Measurements from ENCODE around the gene ARHGAP11A.
"Not testable (repeated sequence)": the region's sequence is repeated elsewhere in the genome, so short reads cannot be mapped to it uniquely, and the experiment has no call there.

The ARHGAP11A gene, protein sequence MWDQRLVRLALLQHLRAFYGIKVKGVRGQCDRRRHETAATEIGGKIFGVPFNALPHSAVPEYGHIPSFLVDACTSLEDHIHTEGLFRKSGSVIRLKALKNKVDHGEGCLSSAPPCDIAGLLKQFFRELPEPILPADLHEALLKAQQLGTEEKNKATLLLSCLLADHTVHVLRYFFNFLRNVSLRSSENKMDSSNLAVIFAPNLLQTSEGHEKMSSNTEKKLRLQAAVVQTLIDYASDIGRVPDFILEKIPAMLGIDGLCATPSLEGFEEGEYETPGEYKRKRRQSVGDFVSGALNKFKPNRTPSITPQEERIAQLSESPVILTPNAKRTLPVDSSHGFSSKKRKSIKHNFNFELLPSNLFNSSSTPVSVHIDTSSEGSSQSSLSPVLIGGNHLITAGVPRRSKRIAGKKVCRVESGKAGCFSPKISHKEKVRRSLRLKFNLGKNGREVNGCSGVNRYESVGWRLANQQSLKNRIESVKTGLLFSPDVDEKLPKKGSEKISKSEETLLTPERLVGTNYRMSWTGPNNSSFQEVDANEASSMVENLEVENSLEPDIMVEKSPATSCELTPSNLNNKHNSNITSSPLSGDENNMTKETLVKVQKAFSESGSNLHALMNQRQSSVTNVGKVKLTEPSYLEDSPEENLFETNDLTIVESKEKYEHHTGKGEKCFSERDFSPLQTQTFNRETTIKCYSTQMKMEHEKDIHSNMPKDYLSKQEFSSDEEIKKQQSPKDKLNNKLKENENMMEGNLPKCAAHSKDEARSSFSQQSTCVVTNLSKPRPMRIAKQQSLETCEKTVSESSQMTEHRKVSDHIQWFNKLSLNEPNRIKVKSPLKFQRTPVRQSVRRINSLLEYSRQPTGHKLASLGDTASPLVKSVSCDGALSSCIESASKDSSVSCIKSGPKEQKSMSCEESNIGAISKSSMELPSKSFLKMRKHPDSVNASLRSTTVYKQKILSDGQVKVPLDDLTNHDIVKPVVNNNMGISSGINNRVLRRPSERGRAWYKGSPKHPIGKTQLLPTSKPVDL

DNA sequence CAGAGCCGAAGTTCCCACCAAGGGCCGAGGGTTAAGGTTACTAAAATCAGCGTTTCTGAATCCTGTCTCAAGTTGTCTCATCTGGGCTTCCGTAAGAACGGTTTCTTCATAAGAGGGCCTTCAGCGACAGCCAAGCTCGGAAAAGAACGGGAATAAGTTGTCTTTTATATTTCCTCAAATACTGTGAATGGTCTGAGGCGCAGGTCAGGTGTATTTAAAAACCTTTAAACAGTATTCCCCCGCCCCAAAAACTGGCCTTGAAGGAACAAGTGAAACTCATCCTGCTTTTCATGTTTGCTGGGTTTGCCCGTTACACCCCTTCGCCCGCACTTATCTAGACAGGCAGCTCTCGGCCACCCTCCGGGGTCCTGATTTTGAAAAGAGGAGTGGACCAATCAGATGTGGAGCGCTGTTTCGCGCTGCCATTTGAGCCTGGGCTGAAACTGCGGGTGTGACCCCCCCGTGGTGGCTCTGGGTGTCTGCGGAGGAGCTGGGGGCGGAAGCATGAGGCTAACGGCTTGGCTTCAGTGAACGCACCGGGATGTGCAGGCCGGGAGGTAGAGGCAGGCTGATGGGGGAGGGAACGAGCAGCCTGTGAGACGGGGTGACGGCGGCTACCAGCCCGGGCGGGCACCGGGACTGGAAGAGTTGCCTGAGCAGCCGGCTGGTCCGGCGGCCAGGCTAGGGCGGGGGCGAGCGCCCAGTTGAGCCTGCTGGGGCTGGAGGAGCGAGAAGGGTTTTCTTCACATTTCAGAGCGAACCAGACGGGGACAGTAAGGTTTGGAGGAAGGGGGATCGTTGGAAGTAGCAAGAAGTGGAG, at the start of gene ARHGAP11A:
TSS of gene ARHGAP11A (plus strand) at position 454 of the 820 bp plus-strand sequence. CDS start 708 bp downstream, outside the sequence.
- peak; percentile 69 to 74 for DNase-seq (ENCODE audit: low read depth in 2 of 2)

DNA sequence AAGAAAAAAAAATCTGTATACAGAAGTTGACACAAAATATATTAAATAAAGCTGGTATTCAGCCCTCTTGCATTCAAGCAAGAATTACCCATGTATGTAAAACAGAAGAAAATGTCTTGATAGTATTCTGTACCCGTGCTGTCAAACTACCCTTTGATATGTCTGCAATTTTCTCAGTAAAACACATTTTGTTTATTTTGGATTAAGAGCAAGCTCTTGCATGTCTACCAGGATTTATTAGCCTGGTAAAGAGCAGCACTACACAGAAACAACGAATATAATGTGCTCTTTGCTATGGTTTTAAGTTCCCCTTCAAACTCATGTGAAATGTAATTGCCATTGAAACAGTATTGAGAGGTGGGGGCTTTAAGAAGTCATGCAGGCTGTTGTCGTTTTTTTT, 46.3 kb upstream of the ARHGAP11A start:
- DNase-seq (ENCODE audit: low read depth in 2 of 2) = not testable (repeated sequence)

DNA sequence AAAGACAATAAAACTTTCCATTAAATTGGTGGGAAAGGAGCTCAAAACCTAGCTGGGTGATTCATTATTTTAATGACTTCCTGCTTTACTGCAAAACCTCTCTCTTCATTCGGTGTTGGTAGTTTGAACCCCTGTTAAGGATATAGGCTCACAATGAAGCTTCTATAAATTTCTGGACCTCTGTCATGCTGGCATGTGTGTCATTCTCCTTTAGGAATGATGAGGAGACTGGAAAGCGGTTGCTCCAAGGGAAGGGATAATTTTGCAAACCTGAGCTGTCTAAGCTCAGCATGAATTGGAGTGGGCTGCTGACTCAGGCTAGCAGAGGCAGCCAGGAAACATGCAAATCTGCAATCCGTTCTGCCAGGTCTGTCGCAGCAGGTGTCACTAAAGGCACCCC, 36.8 kb upstream of the ARHGAP11A start:
- not testable (repeated sequence) for DNase-seq (ENCODE audit: low read depth in 2 of 2)

DNA sequence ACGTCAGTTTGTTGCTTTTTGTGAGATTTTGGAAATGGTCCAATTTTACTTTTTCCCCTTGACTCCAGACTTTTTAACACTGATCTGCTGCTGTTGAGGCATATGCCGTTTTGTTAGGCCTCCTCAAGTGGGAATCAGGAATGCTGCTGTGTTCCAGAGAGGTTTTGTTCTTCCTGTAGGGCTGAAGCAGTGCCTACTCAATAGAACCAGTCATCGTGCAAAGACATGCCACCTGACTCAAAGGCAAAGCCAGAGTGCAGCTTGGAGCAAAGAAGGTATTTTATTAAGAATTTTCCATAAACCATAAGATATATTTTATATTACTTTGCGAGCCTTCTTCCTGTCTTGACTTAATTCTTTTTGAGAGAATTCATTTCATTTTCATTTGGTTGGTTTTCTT, 29.5 kb upstream of the ARHGAP11A start:
- not testable (repeated sequence) for DNase-seq (ENCODE audit: low read depth in 2 of 2)

DNA sequence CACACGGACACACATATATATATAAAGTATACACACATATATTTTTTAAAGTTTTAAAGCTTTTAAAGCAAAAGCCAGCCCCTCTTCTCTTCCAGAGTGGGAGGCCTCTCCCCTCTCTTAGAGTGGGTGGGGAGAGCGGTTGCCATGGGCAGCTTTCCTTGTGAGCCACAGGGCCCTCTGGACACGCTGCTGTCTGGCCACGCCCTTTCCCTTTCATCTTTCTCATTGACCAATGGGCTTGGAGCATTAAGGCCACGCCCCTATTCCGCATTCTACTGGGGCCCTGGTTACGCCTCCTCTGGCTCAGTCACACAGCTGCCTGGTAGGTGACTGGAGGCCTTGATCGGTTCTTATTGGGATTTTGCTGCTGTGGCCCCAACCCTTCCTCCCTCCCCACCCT, 22.2 kb upstream of the ARHGAP11A start, which contains the start of gene GOLGA8N:
TSS of gene GOLGA8N (plus strand) at position 306 of the 400 bp plus-strand sequence.
- DNase-seq (ENCODE audit: low read depth in 2 of 2) = not testable (repeated sequence)

DNA sequence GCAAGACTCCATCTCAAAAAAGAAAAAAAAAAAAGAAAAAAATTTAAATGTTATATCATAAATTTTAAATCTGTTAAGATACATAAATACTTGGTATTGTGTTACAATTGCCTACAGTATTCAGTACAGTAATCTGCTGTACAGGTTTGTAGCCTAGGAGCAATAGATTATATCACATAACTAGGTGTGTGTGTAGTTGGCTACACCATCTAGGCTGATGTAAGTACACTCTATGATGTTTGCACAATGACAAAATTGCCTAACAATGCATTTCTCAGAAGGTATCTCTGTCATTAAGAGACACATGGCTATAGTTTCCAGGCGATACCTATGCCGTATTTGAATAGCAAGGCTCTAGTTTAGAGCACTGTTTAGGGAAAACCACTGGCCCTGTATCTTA, 5.8 kb upstream of the ARHGAP11A start:
- not testable (repeated sequence) for DNase-seq (ENCODE audit: low read depth in 2 of 2)

DNA sequence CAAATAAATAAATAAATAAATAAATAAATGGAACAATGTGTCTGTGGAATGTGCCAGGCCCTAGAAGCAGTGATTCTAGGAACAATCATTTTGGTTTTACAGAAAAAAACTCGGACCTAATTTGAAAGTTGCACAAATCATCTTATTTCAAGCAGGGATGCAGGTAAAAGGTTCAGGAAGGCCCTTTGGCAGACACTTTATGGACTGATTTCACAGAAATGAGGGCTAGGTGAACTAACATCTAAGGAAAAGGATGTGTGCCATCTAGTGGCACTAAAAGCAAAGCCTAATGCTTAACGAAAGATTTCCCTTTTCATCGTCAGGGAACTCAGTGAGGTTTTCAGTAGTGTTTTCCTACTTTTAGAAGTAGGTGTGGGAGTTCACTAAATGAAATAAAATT, 4.6 kb upstream of the ARHGAP11A start:
- DNase-seq (ENCODE audit: low read depth in 2 of 2) = not testable (repeated sequence)

DNA sequence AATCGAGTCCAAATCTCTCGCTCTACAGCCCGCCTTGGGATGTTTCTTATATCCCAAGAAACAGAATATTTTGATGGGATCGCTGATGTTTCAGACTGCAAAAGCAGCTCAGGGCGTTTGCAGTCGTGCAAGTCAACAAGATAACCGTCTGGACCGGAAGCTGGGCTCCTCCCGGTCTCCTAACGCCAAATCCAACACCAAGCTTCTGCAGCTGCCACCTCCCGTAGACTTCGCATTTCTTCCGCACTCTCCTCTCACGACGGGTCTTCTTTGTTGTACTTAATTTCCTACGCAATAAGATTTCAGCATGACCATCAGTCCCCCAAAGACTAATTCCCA, 623 bp upstream of the ARHGAP11A start:
- DNase-seq (ENCODE audit: low read depth in 2 of 2) = not testable (repeated sequence)

DNA sequence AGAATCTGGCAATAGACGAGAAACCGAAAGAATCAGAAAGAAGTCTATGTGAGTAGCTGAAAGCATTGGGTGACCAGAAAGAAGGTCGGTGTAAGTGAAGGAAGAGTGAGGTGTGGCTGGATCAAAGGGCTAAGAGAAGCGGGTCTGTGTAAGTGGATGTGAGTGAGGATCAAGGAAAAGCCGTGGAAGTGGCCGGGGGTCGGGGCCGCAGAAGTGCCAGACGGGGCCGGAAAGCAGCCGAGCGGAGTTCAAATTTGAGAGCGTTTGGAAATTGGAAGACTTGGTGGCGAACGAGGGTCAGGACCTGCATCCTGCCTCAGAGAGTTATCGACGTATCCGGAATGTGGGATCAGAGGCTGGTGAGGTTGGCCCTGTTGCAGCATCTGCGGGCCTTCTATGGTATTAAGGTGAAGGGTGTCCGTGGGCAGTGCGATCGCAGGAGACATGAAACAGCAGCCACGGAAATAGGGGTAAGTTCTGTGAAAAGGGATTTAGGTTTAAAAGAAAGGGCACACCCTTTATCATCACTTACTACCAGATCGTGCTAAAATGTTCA, 645 bp downstream of the ARHGAP11A start:
- DNase-seq (ENCODE audit: low read depth in 2 of 2) = not testable (repeated sequence)

DNA sequence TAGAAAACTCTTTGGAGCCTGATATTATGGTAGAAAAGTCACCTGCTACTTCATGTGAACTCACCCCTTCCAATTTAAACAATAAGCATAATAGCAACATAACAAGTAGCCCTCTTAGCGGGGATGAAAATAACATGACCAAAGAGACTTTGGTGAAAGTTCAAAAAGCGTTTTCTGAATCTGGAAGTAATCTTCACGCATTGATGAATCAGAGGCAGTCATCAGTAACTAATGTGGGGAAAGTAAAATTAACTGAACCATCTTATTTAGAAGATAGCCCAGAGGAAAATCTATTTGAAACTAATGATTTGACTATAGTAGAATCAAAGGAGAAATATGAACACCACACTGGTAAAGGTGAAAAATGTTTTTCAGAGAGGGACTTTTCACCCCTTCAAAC, 21.1 kb downstream of the ARHGAP11A start:
- no peak for DNase-seq (ENCODE audit: low read depth in 2 of 2)

DNA sequence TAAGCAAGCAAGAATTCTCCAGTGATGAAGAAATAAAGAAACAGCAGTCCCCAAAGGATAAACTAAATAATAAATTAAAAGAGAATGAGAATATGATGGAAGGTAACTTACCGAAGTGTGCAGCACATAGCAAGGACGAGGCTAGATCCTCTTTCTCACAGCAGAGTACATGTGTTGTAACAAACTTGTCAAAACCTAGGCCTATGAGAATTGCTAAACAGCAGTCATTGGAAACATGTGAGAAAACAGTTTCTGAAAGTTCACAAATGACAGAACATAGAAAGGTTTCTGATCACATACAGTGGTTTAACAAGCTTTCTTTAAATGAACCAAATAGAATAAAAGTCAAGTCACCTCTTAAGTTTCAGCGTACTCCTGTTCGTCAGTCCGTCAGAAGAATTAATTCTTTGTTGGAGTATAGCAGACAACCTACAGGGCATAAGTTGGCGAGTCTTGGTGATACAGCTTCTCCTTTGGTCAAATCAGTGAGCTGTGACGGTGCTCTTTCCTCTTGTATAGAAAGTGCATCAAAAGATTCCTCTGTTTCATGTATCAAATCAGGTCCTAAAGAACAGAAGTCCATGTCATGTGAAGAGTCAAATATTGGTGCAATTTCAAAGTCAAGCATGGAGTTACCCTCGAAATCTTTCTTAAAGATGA, 21.7 kb downstream of the ARHGAP11A start:
- no peak for DNase-seq (ENCODE audit: low read depth in 2 of 2)

DNA sequence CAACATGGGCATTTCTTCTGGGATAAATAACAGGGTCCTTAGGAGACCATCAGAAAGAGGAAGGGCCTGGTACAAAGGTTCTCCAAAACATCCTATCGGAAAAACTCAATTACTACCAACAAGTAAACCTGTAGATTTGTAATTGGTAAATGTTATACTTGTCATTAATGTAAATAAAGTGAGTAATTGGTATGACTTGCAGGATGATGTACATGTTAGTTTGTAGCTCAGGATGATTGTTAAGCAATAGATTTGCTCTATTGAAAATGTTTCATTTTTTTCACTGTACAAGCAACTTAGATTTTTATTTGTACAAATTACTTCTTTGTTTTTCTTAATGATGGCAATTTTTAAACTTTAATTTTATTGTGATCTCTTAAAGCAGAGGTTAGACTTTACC, 22.4 kb downstream of the ARHGAP11A start:
- DNase-seq (ENCODE audit: low read depth in 2 of 2) = no peak

DNA sequence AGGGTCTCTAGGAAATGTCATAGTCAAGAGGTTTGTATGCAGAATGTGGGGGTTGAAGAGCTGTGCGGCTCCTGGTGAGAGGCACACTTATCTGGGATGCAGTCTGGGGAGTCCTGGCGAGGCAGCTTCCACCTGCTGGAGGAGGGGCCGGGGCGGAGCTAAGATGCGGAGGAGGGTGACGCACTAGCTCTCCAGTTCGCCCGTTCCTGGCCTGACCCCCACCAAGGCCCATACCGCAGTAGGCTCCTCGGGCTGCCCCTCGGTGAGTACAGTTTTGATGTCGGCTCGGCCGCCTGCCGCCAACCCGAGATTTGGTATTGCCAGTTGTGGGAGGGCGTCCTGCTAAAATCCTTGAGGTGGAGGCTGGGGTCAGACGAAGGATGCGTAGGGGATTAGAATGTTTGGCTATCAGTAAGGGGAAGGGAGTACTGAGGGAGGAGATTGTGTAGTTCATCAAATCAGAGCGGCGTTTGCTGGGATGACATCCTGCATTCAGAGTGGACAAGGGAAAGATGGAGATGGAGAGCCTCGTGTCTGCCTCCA, 26.3 kb downstream of the ARHGAP11A start, which contains the start of gene SCG5:
TSS of gene SCG5 (plus strand) at position 194 of the 543 bp plus-strand sequence. CDS start 1,883 bp downstream, outside the sequence.
- DNase-seq (ENCODE audit: low read depth in 2 of 2) = no peak

DNA sequence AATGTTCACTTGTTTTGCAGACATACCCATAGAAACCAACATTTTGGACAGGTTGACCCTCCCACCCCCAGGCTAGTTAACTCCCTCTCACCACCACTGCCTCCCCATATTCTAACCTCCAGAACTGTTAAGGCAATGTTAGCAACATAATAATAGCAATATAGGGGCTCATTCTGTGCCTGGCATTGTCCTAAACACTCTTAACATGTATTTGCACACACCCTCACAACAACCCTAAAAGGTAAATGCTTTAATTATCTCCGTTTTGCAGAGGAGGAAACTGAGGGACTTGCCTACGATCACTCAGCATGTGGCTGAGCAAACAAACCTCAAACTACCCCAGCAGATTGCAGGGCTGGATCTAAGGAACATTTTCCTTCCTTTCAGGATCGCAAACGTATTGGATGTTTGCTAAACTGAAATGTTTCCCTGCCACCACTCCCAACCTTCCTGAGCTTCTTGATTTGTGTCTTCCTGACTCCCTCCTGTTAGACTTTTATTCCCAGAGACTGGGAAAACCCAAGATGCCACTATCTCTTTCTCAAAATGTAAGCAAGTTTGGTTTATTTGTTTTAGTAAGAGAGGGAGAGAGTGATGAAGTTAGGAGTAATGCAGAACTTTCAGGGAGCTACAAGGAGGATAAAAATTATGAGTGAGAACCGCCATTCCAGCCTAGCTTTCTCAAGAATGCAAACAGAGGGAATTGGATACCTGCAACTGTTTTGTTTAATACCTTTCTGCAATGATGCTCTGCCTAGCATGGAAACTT, 27.5 kb downstream of the ARHGAP11A start:
- DNase-seq (ENCODE audit: low read depth in 2 of 2) = no peak

DNA sequence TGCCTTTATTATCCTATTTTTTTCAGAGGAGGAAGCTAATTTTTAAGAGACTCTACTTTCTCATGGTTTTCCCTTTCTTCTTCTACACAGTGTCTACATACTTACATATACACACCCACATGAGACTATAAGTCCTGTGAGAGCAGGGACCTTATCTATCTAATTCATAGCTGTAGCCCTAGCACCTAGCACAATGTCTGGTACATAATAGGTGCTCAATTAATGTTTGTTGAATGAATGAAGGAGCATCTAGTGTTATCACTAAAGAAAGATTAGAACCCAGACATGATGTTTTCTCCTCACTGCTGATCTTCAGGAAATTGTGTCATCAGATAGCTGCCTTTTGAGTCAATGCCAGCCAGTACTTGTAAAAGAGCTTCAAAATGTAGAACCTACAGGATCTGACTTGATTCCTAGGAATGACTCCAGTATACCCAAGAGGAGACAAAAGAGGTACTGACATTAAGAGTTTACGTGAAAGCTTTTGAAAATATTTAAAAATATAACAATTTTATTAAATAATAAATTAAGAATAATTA, 28.7 kb downstream of the ARHGAP11A start:
- no peak for DNase-seq (ENCODE audit: low read depth in 2 of 2)

DNA sequence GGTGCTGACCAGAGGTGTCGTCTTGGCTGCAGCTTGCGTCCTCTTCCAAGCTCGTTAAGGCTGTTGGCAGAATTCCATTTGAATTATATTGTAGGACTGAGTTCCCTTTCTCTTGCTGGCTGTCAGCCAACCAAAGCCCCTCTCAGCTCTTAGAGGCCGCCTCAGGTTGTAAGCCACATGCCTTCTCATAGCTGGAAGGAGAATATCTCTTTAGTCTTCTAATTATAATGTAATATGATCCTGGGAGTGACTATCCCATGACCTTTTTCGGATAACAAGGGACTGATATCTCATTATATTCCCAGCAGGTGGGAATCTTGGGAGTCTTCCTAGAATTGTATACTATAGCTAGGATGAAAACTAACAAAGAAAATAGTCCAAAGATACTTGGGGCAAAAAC, 31.0 kb downstream of the ARHGAP11A start:
- no peak for DNase-seq (ENCODE audit: low read depth in 2 of 2)

DNA sequence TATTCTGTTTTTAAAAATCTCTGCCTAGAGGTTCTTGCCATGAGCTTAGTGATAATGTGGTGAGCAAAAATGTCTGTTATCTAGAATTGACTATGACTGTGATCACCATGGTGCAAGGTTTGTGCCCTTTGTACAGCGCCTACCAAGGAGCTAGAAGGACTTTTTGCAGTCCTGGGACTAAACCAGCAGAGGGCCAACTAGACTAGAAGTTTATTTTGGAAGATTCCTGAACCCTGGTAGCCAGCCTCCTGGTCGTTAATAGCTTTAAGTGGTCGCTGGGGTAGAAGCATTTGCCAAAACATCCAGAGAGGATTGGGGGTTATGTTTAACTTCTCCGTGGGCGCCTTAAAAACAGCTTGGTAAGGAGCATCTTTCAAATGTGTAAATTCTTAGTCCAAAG, 34.0 kb downstream of the ARHGAP11A start:
- no peak for DNase-seq (ENCODE audit: low read depth in 2 of 2)

DNA sequence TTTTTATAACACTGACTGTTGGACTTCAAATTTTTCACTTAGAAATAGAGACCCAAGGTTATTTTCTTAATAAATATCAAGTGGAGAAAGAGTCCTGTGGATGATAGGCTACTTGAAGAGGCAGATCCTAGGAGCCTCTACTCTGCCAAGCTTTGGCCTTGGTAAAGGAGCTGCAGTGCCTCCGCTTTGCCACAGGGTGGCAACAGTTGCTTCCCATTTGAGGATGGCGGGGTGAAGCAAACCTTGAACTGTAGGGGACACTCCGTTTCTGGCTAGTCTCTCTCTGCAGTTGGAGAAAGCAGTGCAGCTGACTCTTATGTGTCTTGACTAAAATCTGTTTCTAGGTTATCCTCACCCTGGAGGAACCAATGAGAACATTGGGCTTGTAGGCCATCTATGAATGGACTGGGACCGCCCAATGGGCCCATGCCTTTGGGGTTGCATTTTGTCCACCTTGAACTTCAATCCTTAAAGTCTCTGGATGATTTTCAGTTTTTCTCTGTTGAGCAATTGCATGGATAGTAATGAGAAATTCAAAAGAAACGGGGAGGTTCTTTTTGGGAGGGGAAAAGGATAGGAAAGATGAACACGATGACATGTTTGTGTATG, 36.0 kb downstream of the ARHGAP11A start:
- DNase-seq (ENCODE audit: low read depth in 2 of 2) = peak in 1 of 2 donors; percentile 7

DNA sequence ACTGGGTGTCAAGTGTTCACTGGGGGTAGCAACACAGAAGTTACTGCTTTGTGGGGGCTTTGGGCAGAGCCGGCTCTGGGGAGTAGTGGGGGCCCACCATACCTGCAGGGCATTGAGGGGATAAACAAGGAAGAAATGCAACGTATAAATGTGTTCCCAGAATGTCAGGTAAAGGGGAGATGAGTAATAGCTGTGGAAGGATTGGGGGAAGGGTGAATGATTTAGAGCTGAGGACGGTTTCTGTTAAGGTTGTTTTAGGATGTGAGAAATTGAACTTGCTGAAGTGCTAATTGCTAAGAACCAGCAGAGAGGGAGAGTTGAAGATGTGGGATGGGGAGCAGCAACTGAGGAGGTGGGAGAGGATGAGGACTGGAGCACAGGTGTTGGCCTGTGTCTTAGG, 36.9 kb downstream of the ARHGAP11A start:
- no peak for DNase-seq (ENCODE audit: low read depth in 2 of 2)
